ENCODE data around the gene RFX8.

The RFX8 gene

GRCh38 chr2:101410114-101410513, 64.8 kb downstream of the RFX8 start:
- no peak for DNase-seq (ENCODE audit: low spot score)

GRCh38 chr2:101409699-101410098, 65.2 kb downstream of the RFX8 start:
- DNase-seq (ENCODE audit: low spot score): no peak

GRCh38 chr2:101408925-101409324, 66.0 kb downstream of the RFX8 start:
- DNase-seq (ENCODE audit: low spot score): no peak

GRCh38 chr2:101405351-101405899, 69.5 kb downstream of the RFX8 start:
- no peak for DNase-seq (ENCODE audit: low spot score)

GRCh38 chr2:101403745-101404144, 71.2 kb downstream of the RFX8 start:
- DNase-seq (ENCODE audit: low spot score): no peak

GRCh38 chr2:101402630-101403029, 72.3 kb downstream of the RFX8 start:
- DNase-seq (ENCODE audit: low spot score): no peak

GRCh38 chr2:101401906-101402305, 73.0 kb downstream of the RFX8 start:
- no peak for DNase-seq (ENCODE audit: low spot score)

- DNase-seq (ENCODE audit: low spot score): no peak
Measured at GRCh38 chr2:101401326-101401665, 73.6 kb downstream of the RFX8 start.

- DNase-seq (ENCODE audit: low spot score): no peak
Measured at GRCh38 chr2:101400506-101401325, 74.2 kb downstream of the RFX8 start.

GRCh38 chr2:101400048-101400447, 74.9 kb downstream of the RFX8 start:
- no peak for DNase-seq (ENCODE audit: low spot score)

- DNase-seq (ENCODE audit: low spot score): no peak
Measured at GRCh38 chr2:101399021-101399799, 75.7 kb downstream of the RFX8 start.

- DNase-seq (ENCODE audit: low spot score): no peak
Measured at GRCh38 chr2:101398116-101398821, 76.6 kb downstream of the RFX8 start.

GRCh38 chr2:101396316-101396717, 78.6 kb downstream of the RFX8 start:
- DNase-seq (ENCODE audit: low spot score): no peak

GRCh38 chr2:101395545-101396315, 79.2 kb downstream of the RFX8 start:
- no peak for DNase-seq (ENCODE audit: low spot score)

GRCh38 chr2:101388232-101388631, 86.7 kb downstream of the RFX8 start:
- no peak for DNase-seq (ENCODE audit: low spot score)

- DNase-seq (ENCODE audit: low spot score): peak; percentile 74
Measured at GRCh38 chr2:101387151-101387834, 87.6 kb downstream of the RFX8 start, which contains the start of gene CREG2. TSS of gene CREG2 (minus strand) at chr2:101387503. CDS start at chr2:101387457, 46 bp downstream.

- peak; percentile 13 for DNase-seq (ENCODE audit: low spot score)
Measured at GRCh38 chr2:101386599-101387150, 88.2 kb downstream of the RFX8 start.

GRCh38 chr2:101383016-101383541, 91.8 kb downstream of the RFX8 start:
- DNase-seq (ENCODE audit: low spot score): no peak

- no peak for DNase-seq (ENCODE audit: low spot score)
Measured at GRCh38 chr2:101382442-101382841, 92.5 kb downstream of the RFX8 start.

- no peak for DNase-seq (ENCODE audit: low spot score)
Measured at GRCh38 chr2:101380376-101380775, 94.5 kb downstream of the RFX8 start.

All from globus pallidus (tissue), 1 donor.